Stimulated activated naive CD8-positive, alpha-beta T cell treated with anti-CD3 and anti-CD28 coated beads, Interleukin-15, Interleukin-2, amounts not matched to agents 100 ng/mL and 50 ng/mL, for 24 hours (primary cell): ENCODE results near the gene TRA2A.

ENCODE experiments used
- H3K27ac Mint-ChIP-seq: one replicate; pipeline ENCODE4 v1.8.0; 2021; ENCODE audit warnings: mild to moderate bottlenecking, mixed read lengths
- H3K27me3 Mint-ChIP-seq: one replicate; pipeline ENCODE4 v1.8.0; 2021; ENCODE audit warnings: mixed read lengths
- H3K36me3 Mint-ChIP-seq: one replicate; pipeline ENCODE4 v1.8.0; 2021; ENCODE audit warnings: low read depth, mixed read lengths
- H3K4me1 Mint-ChIP-seq: one replicate; pipeline ENCODE4 v1.8.0; 2021; ENCODE audit warnings: low read depth, mixed read lengths
- H3K4me3 Mint-ChIP-seq: one replicate; pipeline ENCODE4 v1.8.0; 2021; ENCODE audit warnings: mild to moderate bottlenecking, mixed read lengths
- H3K9me3 Mint-ChIP-seq: one replicate; pipeline ENCODE4 v1.8.0; 2021; ENCODE audit warnings: mixed read lengths

Gene TRA2A

DNA sequence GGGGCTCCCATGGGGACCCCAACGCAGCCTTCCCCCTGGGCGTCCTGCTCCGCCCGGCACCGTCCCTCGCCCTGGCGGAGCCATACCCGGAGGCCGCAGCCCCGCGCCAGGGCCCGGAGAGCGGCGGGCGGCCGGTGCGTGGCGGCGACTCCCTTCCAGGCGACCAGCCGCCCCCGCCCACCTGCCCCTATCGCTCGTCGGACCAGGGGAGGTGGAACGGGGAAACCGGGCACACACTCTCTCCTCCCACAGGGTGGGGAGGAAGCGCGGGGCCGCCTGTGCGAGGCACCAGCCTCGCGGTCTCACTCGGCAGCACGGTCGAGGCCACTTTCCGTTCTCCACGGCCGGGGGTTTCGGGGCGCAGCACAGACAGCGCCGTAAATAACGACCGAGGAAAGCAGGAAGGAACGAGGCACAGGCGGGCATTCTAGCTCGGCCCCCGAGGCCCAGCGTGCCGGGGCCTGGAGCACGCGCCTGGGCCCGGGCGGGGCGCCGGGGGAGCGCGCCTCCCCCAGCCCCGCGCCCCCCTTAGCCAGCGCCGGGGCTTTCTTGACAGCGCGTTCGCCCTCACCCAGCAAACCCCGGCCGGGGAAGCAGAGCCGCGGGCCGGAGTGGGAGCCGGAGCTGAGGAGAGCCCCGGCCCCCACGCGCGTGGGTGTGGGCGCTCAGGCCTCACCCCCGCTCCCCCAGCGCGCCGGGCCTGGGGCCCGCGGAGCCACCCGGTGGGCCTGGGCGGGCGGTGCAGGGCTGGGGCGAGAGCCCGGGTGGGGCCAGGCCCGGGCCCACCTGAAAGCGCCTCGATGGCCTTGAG lies 62.4 kb downstream of the TRA2A start:
- H3K9me3 Mint-ChIP-seq = no peaks in the 10 kb centered on the region
- H3K36me3 Mint-ChIP-seq = no peaks in the 10 kb centered on the region
- H3K27ac Mint-ChIP-seq = no peak overlapping the region
- peak overlapping the region; percentile 81 for H3K4me3 Mint-ChIP-seq
- H3K27me3 Mint-ChIP-seq = peaks cover 67% of the 10 kb centered on the region
- peaks cover 39% of the 10 kb centered on the region for H3K4me1 Mint-ChIP-seq

DNA sequence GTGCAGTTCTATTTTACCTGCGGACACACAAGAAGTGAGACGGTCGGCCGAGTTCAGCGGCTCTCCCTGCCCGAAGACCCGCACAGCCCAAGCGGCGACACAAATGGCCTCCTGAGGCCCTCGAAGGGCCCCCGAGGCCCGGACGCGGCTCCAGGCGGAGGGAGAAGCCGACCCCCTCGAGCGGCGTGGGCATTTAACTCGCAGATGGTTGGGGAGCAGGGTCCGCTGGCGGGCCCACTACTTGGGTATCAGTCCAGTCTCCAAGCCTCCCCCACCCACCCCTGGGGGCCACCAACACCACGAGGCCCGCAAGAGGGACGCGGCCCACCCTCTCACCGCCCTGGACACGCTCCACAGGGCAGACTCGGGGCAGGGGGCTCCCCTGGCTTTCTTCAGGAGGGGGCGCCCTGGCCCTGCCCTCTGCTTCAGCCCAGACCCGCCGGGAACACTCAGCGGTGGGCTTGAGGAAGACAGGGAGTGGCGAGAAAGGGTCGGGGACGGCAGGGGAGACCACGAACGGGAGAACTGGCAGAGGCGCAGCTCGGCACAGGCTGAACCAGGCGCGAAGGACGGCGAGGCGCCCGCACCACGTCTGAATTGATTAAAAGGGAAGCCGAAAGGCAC lies 63.1 kb downstream of the TRA2A start:
- Mint-ChIP-seq H3K27me3 (peaks cover 73% of the 10 kb centered on the region), H3K4me1 (peaks cover 36% of the 10 kb centered on the region), H3K9me3 (no peaks in the 10 kb centered on the region), H3K27ac (no peak overlapping the region), H3K4me3 (peak overlapping the region; percentile 77), H3K36me3 (no peaks in the 10 kb centered on the region)

DNA sequence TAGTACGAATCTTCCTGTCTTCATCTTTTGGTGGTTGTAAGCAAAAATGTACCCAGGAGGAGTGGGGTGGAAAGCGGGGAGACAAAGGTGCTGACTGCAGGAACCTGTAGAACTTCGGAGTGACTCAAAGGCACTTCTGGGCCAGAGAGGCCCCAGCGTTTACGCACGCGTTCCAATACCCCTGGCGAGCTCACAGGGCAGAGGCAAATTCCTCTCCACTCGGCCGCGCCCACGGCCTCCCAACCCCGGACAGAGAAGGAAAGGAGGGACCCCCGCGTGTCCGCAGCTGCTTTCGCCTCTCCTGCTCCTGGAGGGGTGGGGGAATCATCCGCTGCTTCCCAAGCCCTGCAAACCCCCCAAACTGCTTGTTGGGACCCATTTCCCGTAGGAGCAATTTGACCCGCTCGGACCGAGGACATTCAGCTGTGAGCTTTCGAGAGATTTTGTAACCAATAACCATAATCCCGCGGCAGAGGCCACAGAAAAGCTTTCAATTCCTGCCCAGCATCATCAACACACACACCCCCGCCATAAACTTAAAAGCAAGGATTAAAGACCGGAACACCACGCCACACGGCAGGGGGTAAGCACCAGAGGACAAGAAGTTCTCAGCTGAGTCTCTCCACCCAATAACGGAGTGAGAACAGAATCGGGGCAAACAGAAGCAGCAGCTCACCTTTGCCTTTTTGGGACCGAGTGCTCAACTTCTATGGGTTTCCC lies 63.8 kb downstream of the TRA2A start:
- Mint-ChIP-seq H3K27ac (no peak overlapping the region), H3K4me3 (peak overlapping the region; percentile 77), H3K9me3 (no peaks in the 10 kb centered on the region), H3K36me3 (no peaks in the 10 kb centered on the region), H3K4me1 (peaks cover 33% of the 10 kb centered on the region), H3K27me3 (peaks cover 74% of the 10 kb centered on the region)

DNA sequence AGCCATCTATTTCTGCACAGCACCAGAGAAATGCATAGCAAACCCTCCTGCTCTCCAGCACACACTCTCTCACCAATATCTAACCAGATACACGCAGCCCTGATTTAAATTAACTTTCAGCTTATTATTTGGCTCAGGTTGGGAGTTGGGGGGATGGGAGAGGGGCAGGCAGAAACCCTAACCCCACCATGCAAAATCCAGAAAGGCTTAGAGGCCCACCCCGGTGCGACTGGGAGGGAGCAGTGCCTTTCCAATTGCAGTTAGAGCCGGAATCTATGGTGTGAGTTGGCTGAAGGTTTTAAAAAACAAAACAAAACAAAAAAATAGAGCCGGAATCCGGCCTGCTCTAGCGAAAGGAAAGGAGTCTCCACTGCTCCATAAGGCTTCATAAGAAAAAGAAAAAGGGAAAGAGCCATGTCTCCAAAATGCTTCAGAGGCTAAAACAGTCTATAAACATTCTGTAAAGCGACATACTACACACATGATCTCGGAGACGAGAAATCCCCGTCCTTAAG lies 64.4 kb downstream of the TRA2A start:
- Mint-ChIP-seq H3K27ac (no peak overlapping the region), H3K9me3 (no peaks in the 10 kb centered on the region), H3K4me3 (peak overlapping the region; percentile 77), H3K4me1 (peaks cover 35% of the 10 kb centered on the region), H3K36me3 (no peaks in the 10 kb centered on the region), H3K27me3 (peaks cover 72% of the 10 kb centered on the region)

DNA sequence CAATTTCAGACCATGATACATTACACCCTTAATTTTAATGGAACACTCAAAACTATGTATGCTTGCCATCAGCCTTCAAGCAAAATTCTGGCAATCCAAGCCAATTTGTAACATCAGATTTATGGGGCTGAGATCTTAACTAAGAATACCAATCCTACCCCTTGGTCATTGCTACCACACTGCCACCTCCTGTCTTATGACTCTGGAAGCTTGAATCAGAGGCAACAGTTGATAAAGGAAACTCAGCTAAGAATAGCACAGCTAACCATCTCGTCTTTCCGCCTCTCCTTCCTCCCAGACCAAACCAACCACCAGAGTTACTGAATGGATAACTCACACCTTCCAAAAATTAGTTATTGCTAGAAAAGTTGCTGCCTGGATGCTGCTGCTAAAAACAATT lies 68.9 kb downstream of the TRA2A start:
- Mint-ChIP-seq H3K4me3 (no peak overlapping the region), H3K27ac (no peak overlapping the region), H3K27me3 (peaks cover 82% of the 10 kb centered on the region), H3K36me3 (no peaks in the 10 kb centered on the region), H3K9me3 (no peaks in the 10 kb centered on the region), H3K4me1 (peaks cover 12% of the 10 kb centered on the region)

DNA sequence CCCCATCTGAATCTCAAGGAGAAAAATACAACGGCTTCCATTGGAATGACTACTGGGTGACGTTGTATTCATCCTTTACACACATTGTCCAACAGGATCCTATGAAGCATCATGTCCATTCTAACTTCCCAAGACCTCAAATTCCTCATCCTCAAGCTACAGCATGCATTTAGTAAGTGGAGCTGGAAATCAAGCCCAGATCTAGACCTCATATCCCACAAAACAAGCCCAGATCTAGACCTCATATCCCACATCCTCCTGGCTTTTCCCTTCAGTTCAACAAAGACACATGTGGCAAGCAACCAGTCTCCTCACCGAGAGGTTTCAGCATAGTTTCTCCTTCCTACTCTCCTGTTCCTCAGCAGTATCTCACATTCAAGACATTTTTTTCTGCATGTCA lies 73.7 kb downstream of the TRA2A start:
- H3K9me3 Mint-ChIP-seq = no peaks in the 10 kb centered on the region
- H3K27me3 Mint-ChIP-seq = peaks cover 72% of the 10 kb centered on the region
- H3K4me3 Mint-ChIP-seq = no peak overlapping the region
- H3K4me1 Mint-ChIP-seq = peaks cover 2% of the 10 kb centered on the region
- H3K27ac Mint-ChIP-seq = no peak overlapping the region
- H3K36me3 Mint-ChIP-seq = no peaks in the 10 kb centered on the region

DNA sequence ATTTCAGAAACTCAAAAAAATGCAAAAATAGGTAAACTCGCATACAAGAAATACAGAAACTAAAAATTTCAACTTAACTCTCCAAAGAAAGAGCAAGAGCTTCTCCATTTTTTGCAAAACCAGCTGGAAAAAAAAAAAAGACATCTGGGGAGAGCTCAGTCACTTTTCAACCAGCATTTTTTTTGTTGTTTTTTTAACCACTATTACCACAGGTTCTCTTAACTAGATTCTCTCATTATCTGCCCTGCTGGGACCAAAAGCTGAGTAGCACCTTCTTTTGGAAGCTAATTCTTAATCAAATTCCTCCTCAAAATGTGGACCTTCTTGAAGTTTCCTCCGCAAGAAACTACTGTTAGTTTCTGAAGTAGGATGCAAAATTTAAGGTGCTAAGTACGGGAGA lies 75.7 kb downstream of the TRA2A start:
- Mint-ChIP-seq H3K9me3 (no peaks in the 10 kb centered on the region), H3K4me1 (no peaks in the 10 kb centered on the region), H3K27me3 (peaks cover 60% of the 10 kb centered on the region), H3K36me3 (no peaks in the 10 kb centered on the region), H3K4me3 (no peak overlapping the region), H3K27ac (no peak overlapping the region)

DNA sequence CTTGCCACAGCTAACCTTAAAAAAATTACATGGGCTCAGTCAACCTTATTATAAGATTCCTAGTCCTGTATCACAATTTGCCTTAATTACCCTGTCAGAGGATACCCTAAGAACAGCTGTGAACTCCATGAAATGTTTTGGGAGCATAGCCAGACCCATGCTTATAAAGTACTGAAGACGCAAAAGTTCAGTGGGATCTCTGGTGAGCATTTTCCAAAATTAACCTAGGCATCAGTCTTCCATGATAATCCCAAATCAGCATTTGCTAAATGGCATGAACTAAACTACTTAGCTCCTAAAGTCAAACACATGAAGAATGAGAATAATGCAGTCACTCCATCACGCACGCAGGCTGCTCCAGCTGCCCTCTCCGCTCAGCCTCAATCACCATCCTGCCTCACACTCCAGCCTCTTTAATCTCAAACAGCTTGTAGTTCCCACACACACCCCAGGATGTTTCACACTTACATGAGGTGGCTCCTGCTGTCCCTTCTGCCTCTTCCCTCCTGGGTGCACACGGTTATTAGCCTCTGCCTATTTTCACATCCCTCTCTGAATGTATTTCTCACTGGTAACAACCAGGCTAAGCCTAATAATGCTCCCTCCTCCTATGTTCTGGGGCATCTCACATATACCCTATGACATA lies 76.8 kb downstream of the TRA2A start:
- H3K4me3 Mint-ChIP-seq = no peak overlapping the region

More for the DNA sequence above, 76.8 kb downstream of the TRA2A start:
- no peak overlapping the region for H3K27ac Mint-ChIP-seq
- peaks cover 55% of the 10 kb centered on the region for H3K27me3 Mint-ChIP-seq
- H3K36me3 Mint-ChIP-seq = no peaks in the 10 kb centered on the region
- H3K4me1 Mint-ChIP-seq = peaks cover 5% of the 10 kb centered on the region
- no peaks in the 10 kb centered on the region for H3K9me3 Mint-ChIP-seq
